GM19467 (cell line): ENCODE measurements around the gene ST8SIA5.

Source experiments
- ATAC-seq: cut with Tn5 transposase; IDR thresholded peaks from one replicate; pipeline ENCODE4 v1.9.1; 2021; ENCODE audit warnings: mild to moderate bottlenecking, moderate library complexity; ENCODE audit not compliant: unreplicated experiment

ST8SIA5 gene

GRCh38 chr18:46740046-46740445, 16.8 kb downstream of the ST8SIA5 start:
- ATAC-seq, result no peak

GRCh38 chr18:46738491-46738890, 18.4 kb downstream of the ST8SIA5 start:
- no peak for ATAC-seq

GRCh38 chr18:46736736-46737135, 20.1 kb downstream of the ST8SIA5 start:
- ATAC-seq, result no peak

GRCh38 chr18:46736135-46736534, 20.7 kb downstream of the ST8SIA5 start:
- no peak for ATAC-seq

GRCh38 chr18:46734981-46735380, 21.9 kb downstream of the ST8SIA5 start:
- ATAC-seq, result no peak

GRCh38 chr18:46733872-46734271, 23.0 kb downstream of the ST8SIA5 start:
- ATAC-seq, result no peak

GRCh38 chr18:46732801-46733200, 24.1 kb downstream of the ST8SIA5 start:
- ATAC-seq, result no peak

- no peak for ATAC-seq
These were observed 24.7 kb downstream of the ST8SIA5 start for GRCh38 chr18:46732201-46732600.

GRCh38 chr18:46731316-46731715, 25.5 kb downstream of the ST8SIA5 start:
- ATAC-seq, result no peak

GRCh38 chr18:46728219-46728930, 28.5 kb downstream of the ST8SIA5 start:
- ATAC-seq, result no peak

- ATAC-seq, result no peak
These were observed 29.7 kb downstream of the ST8SIA5 start for GRCh38 chr18:46727177-46727576.

- no peak for ATAC-seq
These were observed 31.5 kb downstream of the ST8SIA5 start for GRCh38 chr18:46725310-46725709.

- ATAC-seq, result no peak
These were observed 32.9 kb downstream of the ST8SIA5 start for GRCh38 chr18:46723856-46724415.

- ATAC-seq, result no peak
These were observed 34.8 kb downstream of the ST8SIA5 start for GRCh38 chr18:46722051-46722450.

- ATAC-seq, result no peak
These were observed 35.5 kb downstream of the ST8SIA5 start for GRCh38 chr18:46721331-46721730.

- no peak for ATAC-seq
These were observed 36.3 kb downstream of the ST8SIA5 start for GRCh38 chr18:46720521-46720920.

- ATAC-seq, result no peak
These were observed 36.8 kb downstream of the ST8SIA5 start for GRCh38 chr18:46720092-46720491.

- no peak for ATAC-seq
These were observed 37.5 kb downstream of the ST8SIA5 start for GRCh38 chr18:46719388-46719787.

GRCh38 chr18:46718501-46719341, 38.1 kb downstream of the ST8SIA5 start:
- ATAC-seq, result no peak

- ATAC-seq, result no peak
These were observed 40.0 kb downstream of the ST8SIA5 start for GRCh38 chr18:46716827-46717226.

GRCh38 chr18:46716336-46716735, 40.5 kb downstream of the ST8SIA5 start:
- no peak for ATAC-seq

GRCh38 chr18:46715062-46715461, 41.8 kb downstream of the ST8SIA5 start:
- no peak for ATAC-seq
